H1 (cell line): ENCODE measurements around the gene KLHL29. TPM values are rescaled to one million over a fixed set of nuclear protein-coding genes. Genes with fewer than 3 reads are reported as not detected.
A peak's percentile ranks its signal among the peaks of the same experiment; 100 is the strongest.

ENCODE experiments used
- CTCF ChIA-PET: fragments of 300-600 bp; sonication (Branson Sonifier 250); formaldehyde crosslinking; loops from one replicate; lab custom pipeline; 2021; ENCODE audit not compliant: partially characterized antibody; lab: Charles Lee
- POLR2A ChIA-PET: fragments of 300-600 bp; sonication (Branson Sonifier 250); formaldehyde crosslinking; loops from one replicate; lab custom pipeline; 2021; ENCODE audit warnings: inconsistent platforms; ENCODE audit not compliant: partially characterized antibody; lab: Charles Lee
- DNase-seq, 2 experiments: peaks; one replicate each; pipeline versions ENCODE4 v3.0.0 to v3.0.0-alpha.2; 2010 to 2022; ENCODE audit warnings: low spot score in 2 of 2, low read depth in 1 of 2, mixed read lengths in 1 of 2
- FAIRE-seq: peaks from 2 replicates; lab custom pipeline; 2011; peaks lifted over from hg19 to GRCh38; lab: Jason Lieb, UNC
- H2AFZ ChIP-seq: 2 replicates; pipeline ENCODE4 v1.8.1; 2012; ENCODE audit warnings: low read length, inconsistent platforms
- H2AK5ac ChIP-seq: 2 replicates; pipeline ENCODE4 v1.6.1; 2013; ENCODE audit warnings: low read depth, low read length
- H2BK120ac ChIP-seq: replicated peaks from 2 replicates; pipeline ENCODE3; 2013; ENCODE audit warnings: low read depth, low read length, inconsistent platforms
- H2BK12ac ChIP-seq: 2 replicates; pipeline ENCODE4 v1.6.1; 2013; ENCODE audit warnings: low read depth, low read length
- H2BK15ac ChIP-seq: 2 replicates; pipeline ENCODE4 v1.6.1; 2013; ENCODE audit warnings: low read length
- H2BK20ac ChIP-seq: 2 replicates; pipeline ENCODE4 v1.6.1; 2013; ENCODE audit warnings: low read length
- H2BK5ac ChIP-seq: 2 replicates; pipeline ENCODE4 v1.6.1; 2013; ENCODE audit warnings: low read depth, low read length
- H3K14ac ChIP-seq: 2 replicates; pipeline ENCODE4 v1.6.1; 2013; ENCODE audit warnings: inconsistent platforms; ENCODE audit not compliant: insufficient read length
- H3K18ac ChIP-seq: 2 replicates; pipeline ENCODE4 v1.6.1; 2013; ENCODE audit warnings: low read length; ENCODE audit errors: extremely low read depth
- H3K23ac ChIP-seq: 2 replicates; pipeline ENCODE4 v1.6.1; 2013; ENCODE audit warnings: inconsistent platforms; ENCODE audit not compliant: insufficient read length
- H3K23me2 ChIP-seq: 2 replicates; pipeline ENCODE4 v1.6.1; 2013; ENCODE audit warnings: low read depth, low read length
- H3K27ac ChIP-seq: 2 replicates; pipeline ENCODE4 v1.6.1; 2011; ENCODE audit warnings: low read depth, low read length, inconsistent platforms
- H3K27me3 ChIP-seq, 4 experiments: replicated peaks in 1 of 4; 1 replicate in 1 of 4; 2 replicates in 3 of 4; pipeline versions ENCODE4 v1.6.1 to v1.8.1; 2011 to 2013; ENCODE audit warnings: low read length in 3 of 4, mild to moderate bottlenecking in 3 of 4, inconsistent platforms in 2 of 4, mixed read lengths in 2 of 4, moderate library complexity in 1 of 4; ENCODE audit not compliant: control insufficient read depth in 3 of 4, insufficient read depth in 3 of 4; ENCODE audit errors: extremely low read depth in 1 of 4
- H3K36me3 ChIP-seq, 4 experiments: 2 replicates each; pipeline versions ENCODE4 v1.6.1 to v1.8.1; 2011 to 2013; ENCODE audit warnings: mild to moderate bottlenecking in 4 of 4, low read length in 3 of 4, moderate library complexity in 2 of 4, control low read depth in 1 of 4, inconsistent platforms in 1 of 4; ENCODE audit not compliant: insufficient read depth in 4 of 4, control insufficient read depth in 2 of 4
- H3K4ac ChIP-seq: replicated peaks from 2 replicates; pipeline ENCODE3; 2013; ENCODE audit warnings: low read length, low read depth, mixed read lengths, inconsistent platforms; ENCODE audit not compliant: insufficient read length
- H3K4me1 ChIP-seq, 4 experiments: replicated peaks in 1 of 4; 1 replicate in 1 of 4; 2 replicates in 3 of 4; pipeline versions ENCODE4 v1.6.1 to v1.8.1; 2011 to 2013; ENCODE audit warnings: low read length in 3 of 4, inconsistent platforms in 2 of 4, mixed read lengths in 1 of 4; ENCODE audit not compliant: insufficient read depth in 4 of 4, control insufficient read depth in 3 of 4
- H3K4me2 ChIP-seq, 2 experiments: 2 replicates each; pipeline versions ENCODE4 v1.6.1 to v1.8.1; 2011 to 2013; ENCODE audit warnings: low read depth in 2 of 2, low read length in 2 of 2, control low read depth in 1 of 2, inconsistent platforms in 1 of 2, mild to moderate bottlenecking in 1 of 2; ENCODE audit not compliant: insufficient read depth in 1 of 2
- H3K4me3 ChIP-seq, 4 experiments: fragments of 200-600, 300-600 bp in 1 of 4; sonication (generic), shearing (Covaris generic), sonication (Bioruptor Twin) in 1 of 4; 2 replicates each; pipeline versions ENCODE4 v1.5.1 to v1.8.1; 2011 to 2016; ENCODE audit warnings: low read length in 4 of 4, low read depth in 3 of 4, control low read depth in 2 of 4, inconsistent platforms in 2 of 4, mild to moderate bottlenecking in 2 of 4, mixed read lengths in 1 of 4, moderate library complexity in 1 of 4; ENCODE audit not compliant: insufficient read depth in 2 of 4; ENCODE audit errors: extremely low read depth in 1 of 4
- H3K56ac ChIP-seq: replicated peaks from 2 replicates; pipeline ENCODE3; 2013; ENCODE audit warnings: low read depth, mild to moderate bottlenecking, mixed read lengths, low read length, inconsistent platforms; ENCODE audit not compliant: insufficient read length
- H3K79me1 ChIP-seq: 2 replicates; pipeline ENCODE4 v1.6.1; 2013; ENCODE audit warnings: low read depth, low read length, control low read depth
- H3K79me2 ChIP-seq, 2 experiments: 2 replicates each; pipeline versions ENCODE4 v1.6.1 to v1.8.1; 2012 to 2013; ENCODE audit warnings: low read length in 2 of 2, mild to moderate bottlenecking in 2 of 2, inconsistent platforms in 1 of 2; ENCODE audit not compliant: insufficient read depth in 2 of 2, control insufficient read depth in 1 of 2
- H3K9ac ChIP-seq, 4 experiments: replicated peaks in 1 of 4; 1 replicate in 1 of 4; 2 replicates in 3 of 4; pipeline versions ENCODE4 v1.6.1 to v1.8.1; 2011 to 2013; ENCODE audit warnings: low read depth in 3 of 4, low read length in 3 of 4, control low read depth in 2 of 4, mild to moderate bottlenecking in 2 of 4, moderate library complexity in 2 of 4, inconsistent platforms in 1 of 4; ENCODE audit errors: extremely low read depth in 1 of 4
- H3K9me3 ChIP-seq, 2 experiments: 2 replicates each; pipeline versions ENCODE4 v1.6.1 to v1.8.1; 2012 to 2013; ENCODE audit warnings: mild to moderate bottlenecking in 2 of 2, moderate library complexity in 2 of 2, control low read depth in 1 of 2, inconsistent platforms in 1 of 2, low read depth in 1 of 2, low read length in 1 of 2, mixed read lengths in 1 of 2; ENCODE audit not compliant: insufficient read depth in 2 of 2
- H4K20me1 ChIP-seq, 2 experiments: replicated peaks in 1 of 2; 2 replicates each; pipeline versions ENCODE3 to v1.8.1; 2011 to 2013; ENCODE audit warnings: inconsistent platforms in 2 of 2, low read length in 2 of 2, mild to moderate bottlenecking in 1 of 2; ENCODE audit not compliant: insufficient read depth in 2 of 2, control insufficient read depth in 1 of 2
- H4K5ac ChIP-seq: 2 replicates; pipeline ENCODE4 v1.6.1; 2013; ENCODE audit warnings: low read length, low read depth, mixed read lengths, inconsistent platforms; ENCODE audit not compliant: insufficient read length
- H4K8ac ChIP-seq: 2 replicates; pipeline ENCODE4 v1.8.0; 2013; ENCODE audit warnings: mild to moderate bottlenecking, moderate library complexity, low read length, inconsistent platforms; ENCODE audit not compliant: insufficient read depth; ENCODE audit errors: extremely low read depth
- H4K91ac ChIP-seq: replicated peaks from 2 replicates; pipeline ENCODE3; 2013; ENCODE audit warnings: low read length, mixed read lengths, inconsistent platforms; ENCODE audit not compliant: insufficient read length
- ASH2L ChIP-seq: fragments of 200-600, 300-600 bp; sonication (generic); IDR thresholded peaks from one replicate; pipeline ENCODE4 v1.7.1; 2017; ENCODE audit warnings: low read length
- BRCA1 ChIP-seq: IDR thresholded peaks from 2 replicates; pipeline ENCODE4 v1.6.1; 2012; ENCODE audit warnings: low read depth, low read length, improper control_type of control experiment
- CTBP2 ChIP-seq: IDR thresholded peaks from 2 replicates; pipeline ENCODE4 v1.7.0; 2011; ENCODE audit warnings: borderline replicate concordance, mild to moderate bottlenecking, moderate library complexity, mixed read lengths, low read length; ENCODE audit not compliant: insufficient read depth, insufficient read length
- CTCF ChIP-seq, 3 experiments: IDR thresholded peaks; 1 replicate in 2 of 3; 2 replicates in 1 of 3; pipeline versions ENCODE4 v1.5.1 to v1.6.1; 2011; ENCODE audit warnings: low read length in 3 of 3, mild to moderate bottlenecking in 3 of 3, inconsistent platforms in 2 of 3, low read depth in 1 of 3, moderate library complexity in 1 of 3; ENCODE audit not compliant: insufficient read depth in 1 of 3; ENCODE audit errors: control extremely low read depth in 1 of 3
- GTF2F1 ChIP-seq: IDR thresholded peaks from 2 replicates; pipeline ENCODE4 v1.6.1; 2012; ENCODE audit warnings: low read depth, low read length, improper control_type of control experiment, borderline replicate concordance
- HDAC2 ChIP-seq, 2 experiments: fragments of 300-600 bp in 1 of 2; sonication (generic) in 1 of 2; IDR thresholded peaks; 2 replicates each; pipeline ENCODE4 v1.6.1; 2011 to 2012; ENCODE audit warnings: low read depth in 2 of 2, low read length in 2 of 2, mild to moderate bottlenecking in 2 of 2, moderate library complexity in 2 of 2, borderline replicate concordance in 1 of 2, inconsistent platforms in 1 of 2
- POLR2A ChIP-seq, 2 experiments: IDR thresholded peaks; 1 replicate in 1 of 2; 2 replicates in 1 of 2; pipeline ENCODE4 v1.6.1; 2011; ENCODE audit warnings: low read depth in 2 of 2, low read length in 2 of 2, mild to moderate bottlenecking in 2 of 2; ENCODE audit errors: control extremely low read depth in 1 of 2
- RAD21 ChIP-seq, 2 experiments: IDR thresholded peaks in 1 of 2; conservative IDR thresholded peaks in 1 of 2; 2 replicates each; pipeline ENCODE4 v1.6.1; 2011; ENCODE audit warnings: low read depth in 2 of 2, low read length in 2 of 2, improper control_type of control experiment in 1 of 2, inconsistent platforms in 1 of 2, mild to moderate bottlenecking in 1 of 2, moderate library complexity in 1 of 2
- SIX5 ChIP-seq: IDR thresholded peaks from 2 replicates; pipeline ENCODE4 v1.6.1; 2011; ENCODE audit warnings: mild to moderate bottlenecking, low read depth, low read length
- SRF ChIP-seq: IDR thresholded peaks from 2 replicates; pipeline ENCODE4 v1.6.1; 2011; ENCODE audit warnings: mild to moderate bottlenecking, low read depth, low read length, moderate library complexity
- TAF1 ChIP-seq: IDR thresholded peaks from 2 replicates; pipeline ENCODE4 v1.6.1; 2011; ENCODE audit warnings: mild to moderate bottlenecking, low read depth, low read length
- WGBS, 2 experiments: shearing (Covaris generic) in 1 of 2; methylation state at CpG; one replicate each; pipeline versions ENCODE4 v1.1.6 to v1.1.7; 2013 to 2015; ENCODE audit warnings: low lambda C conversion rate in 2 of 2, mixed read lengths in 2 of 2, inconsistent platforms in 1 of 2, low coverage in 1 of 2, missing lambda C conversion rate in 1 of 2; ENCODE audit not compliant: insufficient replicate concordance in 2 of 2, insufficient coverage in 1 of 2, insufficient read length in 1 of 2; ENCODE audit errors: extremely low coverage in 1 of 2, missing lambda C conversion rate in 1 of 2; 5-methylcytosine and 5-hydroxymethylcytosine counted together
- polyA plus RNA-seq, 7 experiments: library from polyadenylated mRNA; depleted of rRNA in 3 of 7; stranded (reverse) in 5 of 7; unstranded in 2 of 7; fragments of >200 nt in 5 of 7; fragments of 200-250 nt in 2 of 7; gene quantifications; 1 replicate in 5 of 7; 2 replicates in 1 of 7; 4 replicates in 1 of 7; pipeline versions ENCODE4 v1.2.1 to v1.2.3, GENCODE V29; 2011 to 2013; ENCODE audit warnings: missing spikeins in 2 of 7, mixed read lengths in 2 of 7
- total RNA-seq: library from RNA; stranded (reverse); fragmentation: NEBNext Ultra II Directional; extraction: Animal tissue kit (Norgen Biotek cat#: 25700); gene quantifications from 2 replicates; pipeline ENCODE4 v1.2.1, GENCODE V29; 2021

The KLHL29 gene
- total and polyA plus RNA-seq, 2 of the 8 experiments (the other 6 are each of a cell fraction or from before 2014, with no cell fraction given): 1.1 to 4.7 TPM

DNA sequence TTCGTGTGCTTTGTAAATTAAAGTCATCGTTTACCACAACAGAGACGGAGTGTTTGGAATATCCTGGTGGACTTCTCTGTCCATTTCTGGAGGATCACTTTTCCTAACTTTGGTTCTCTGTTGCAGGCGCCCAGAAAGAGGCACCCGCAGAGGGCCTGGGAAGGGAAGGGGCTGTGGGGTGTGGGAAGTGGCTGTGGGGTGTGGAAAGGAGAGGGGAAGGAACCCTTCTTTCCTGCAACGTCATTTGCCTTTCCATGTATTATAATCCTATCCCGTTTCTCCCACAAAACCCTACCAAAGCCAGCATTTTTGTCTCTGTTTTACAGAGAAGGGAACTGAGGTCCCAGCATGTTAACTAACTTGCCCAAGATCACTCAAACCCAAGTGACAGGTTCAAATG is 210.0 kb downstream of the KLHL29 start:
- no peak overlapping the region for H3K23ac ChIP-seq
- ChIA-PET POLR2A (no interaction called here), CTCF (interaction anchor here (1.2 to 1.7 kb wide), 2 partner anchors 9 to 11 kb away, joined by 4 to 6 read pairs; no protein-coding TSS in a partner anchor)
- no peak overlapping the region for H4K8ac ChIP-seq
- no peaks in the 10 kb centered on the region for H3K23me2 ChIP-seq
- 77% methylated on average over 7 of the region's 7 CpGs; no CpG with 5 or more reads in 1 of the 2 experiments for WGBS, 2 experiments
- no peaks in the 10 kb centered on the region for H3K79me1 ChIP-seq
- H3K4ac ChIP-seq: no peak overlapping the region
- H2BK15ac ChIP-seq: no peak overlapping the region
- H2AK5ac ChIP-seq: no peak overlapping the region
- no peak for DNase-seq
- H3K56ac ChIP-seq: no peak overlapping the region
- no peak overlapping the region for H2AFZ ChIP-seq
- H2BK120ac ChIP-seq: no peak overlapping the region
- no peak overlapping the region for H3K9ac ChIP-seq
- peak overlapping the region; percentile 71; the same call in 1 of the 2 replicates for H2BK5ac ChIP-seq
- H3K36me3 ChIP-seq: no peaks in the 10 kb centered on the region
- no peak overlapping the region for H3K4me3 ChIP-seq
- no peaks in the 10 kb centered on the region for H3K79me2 ChIP-seq
- no peak overlapping the region for H3K14ac ChIP-seq
- no peak overlapping the region for H2BK20ac ChIP-seq
- no peak overlapping the region for H3K18ac ChIP-seq
- no peaks in the 10 kb centered on the region for H3K9me3 ChIP-seq
- H4K91ac ChIP-seq: no peak overlapping the region
- H3K4me1 ChIP-seq: peaks cover 0 to 4% (median under 1%) of the 10 kb centered on the region in 4 experiments; a peak in 3 of 7 replicates
- H4K5ac ChIP-seq: no peak overlapping the region
- no peaks in the 10 kb centered on the region for H4K20me1 ChIP-seq
- no peak for FAIRE-seq
- no peaks in the 10 kb centered on the region for H3K27me3 ChIP-seq
- peak overlapping the region; percentile 75; the same call in 1 of the 2 replicates for H2BK12ac ChIP-seq
- H3K27ac ChIP-seq: no peak overlapping the region
- no peak overlapping the region for H3K4me2 ChIP-seq
- TF ChIP-seq ASH2L (no peak), CTCF (IDR thresholded peaks at IDR 0.05; ENCODE audit: control extremely low read depth in 1 of 3, insufficient read depth in 1 of 3, low read depth in 1 of 3, low read length in 3 of 3) (no peak), HDAC2 (IDR thresholded peaks at IDR 0.05; ENCODE audit: borderline replicate concordance in 1 of 2, low read depth in 2 of 2, low read length in 2 of 2) (no peak), GTF2F1 (no peak), SIX5 (no peak), CTBP2 (no peak), POLR2A (IDR thresholded peaks at IDR 0.05; ENCODE audit: control extremely low read depth in 1 of 2, low read depth in 2 of 2, low read length in 2 of 2) (no peak), BRCA1 (no peak), TAF1 (no peak), RAD21 (IDR thresholded peaks at IDR 0.05 in 1 of 2, conservative IDR thresholded peaks at IDR 0.05 in 1 of 2; ENCODE audit: low read depth in 2 of 2, low read length in 2 of 2) (no peak), SRF (no peak)
